Lower leg skin (tissue), 3 donors: ENCODE measurements around the gene DGCR8.

Experiments
- POLR2A ChIP-seq, 2 donors: fragments of 450-650 bp; IDR thresholded peaks; one replicate each; pipeline ENCODE4 v1.6.1; 2016 to 2017; ENCODE audit warnings: antibody characterized with exemption in 2 of 2, mild to moderate bottlenecking in 1 of 2, moderate library complexity in 1 of 2
- TF ChIP-seq, protein P1 (sequence below), 3 donors: fragments of 450-650 bp; IDR thresholded peaks; one replicate each; pipeline ENCODE4 v1.5.1; 2016; ENCODE audit warnings: antibody characterized with exemption in 3 of 3, mild to moderate bottlenecking in 3 of 3, moderate library complexity in 2 of 3

DNA sequence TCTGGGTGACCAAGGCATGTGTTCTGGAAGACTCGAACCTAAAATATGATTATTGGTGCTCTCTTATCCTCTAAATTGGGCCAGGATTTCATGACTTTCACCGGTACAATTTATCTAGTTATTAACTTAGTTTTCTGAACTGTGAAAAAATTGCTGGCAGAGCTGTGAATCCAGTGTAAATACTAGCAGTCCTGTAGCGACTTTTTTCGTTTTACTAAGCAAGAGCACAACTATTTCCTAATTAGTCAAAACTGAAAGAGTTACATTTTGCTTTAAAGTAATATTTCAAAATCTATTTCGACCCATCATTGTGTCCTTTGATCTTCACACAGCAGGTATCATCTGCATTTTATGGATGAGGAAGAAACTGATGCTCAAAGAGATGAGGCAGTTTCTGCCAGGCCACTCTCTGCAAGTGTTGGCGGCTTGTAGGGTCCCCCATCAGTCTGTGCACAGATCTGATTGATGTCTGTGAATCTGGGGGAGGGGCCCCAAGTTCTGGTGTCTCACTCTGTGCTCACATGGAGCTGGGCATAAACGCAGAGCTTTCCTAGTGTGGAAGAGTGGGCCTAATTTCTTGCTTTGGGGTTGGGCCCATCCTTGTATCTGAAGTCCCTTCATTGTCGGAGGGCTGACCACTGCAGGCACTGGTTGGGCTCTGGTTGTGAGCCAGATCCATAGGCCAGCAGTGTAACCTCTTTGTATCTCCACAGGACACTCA, 38.4 kb downstream of the DGCR8 start:
- TF ChIP-seq, protein P1, sequence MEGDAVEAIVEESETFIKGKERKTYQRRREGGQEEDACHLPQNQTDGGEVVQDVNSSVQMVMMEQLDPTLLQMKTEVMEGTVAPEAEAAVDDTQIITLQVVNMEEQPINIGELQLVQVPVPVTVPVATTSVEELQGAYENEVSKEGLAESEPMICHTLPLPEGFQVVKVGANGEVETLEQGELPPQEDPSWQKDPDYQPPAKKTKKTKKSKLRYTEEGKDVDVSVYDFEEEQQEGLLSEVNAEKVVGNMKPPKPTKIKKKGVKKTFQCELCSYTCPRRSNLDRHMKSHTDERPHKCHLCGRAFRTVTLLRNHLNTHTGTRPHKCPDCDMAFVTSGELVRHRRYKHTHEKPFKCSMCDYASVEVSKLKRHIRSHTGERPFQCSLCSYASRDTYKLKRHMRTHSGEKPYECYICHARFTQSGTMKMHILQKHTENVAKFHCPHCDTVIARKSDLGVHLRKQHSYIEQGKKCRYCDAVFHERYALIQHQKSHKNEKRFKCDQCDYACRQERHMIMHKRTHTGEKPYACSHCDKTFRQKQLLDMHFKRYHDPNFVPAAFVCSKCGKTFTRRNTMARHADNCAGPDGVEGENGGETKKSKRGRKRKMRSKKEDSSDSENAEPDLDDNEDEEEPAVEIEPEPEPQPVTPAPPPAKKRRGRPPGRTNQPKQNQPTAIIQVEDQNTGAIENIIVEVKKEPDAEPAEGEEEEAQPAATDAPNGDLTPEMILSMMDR (IDR thresholded peaks at IDR 0.05): no peak
- TF ChIP-seq POLR2A (IDR thresholded peaks at IDR 0.05): no peak
